Tibial nerve (tissue), 3 donors: ENCODE results near the gene CXCL12.

Experiments used
- CTCF ChIP-seq, 5 experiments: fragments of 200-600 bp in 3 of 5; fragments of 450-650 bp in 2 of 5; sonication (generic) in 3 of 5; IDR thresholded peaks; one replicate each; pipeline ENCODE4 v1.5.1; 2016 to 2019; ENCODE audit warnings: antibody characterized with exemption in 5 of 5, mild to moderate bottlenecking in 3 of 5, moderate library complexity in 2 of 5
- POLR2A ChIP-seq, 2 donors: fragments of 450-650 bp; IDR thresholded peaks; one replicate each; pipeline ENCODE4 v1.6.1; 2017; ENCODE audit warnings: antibody characterized with exemption in 2 of 2, mild to moderate bottlenecking in 2 of 2, moderate library complexity in 2 of 2

GRCh38 chr10:44397476-44398225 lies 12.8 kb upstream of the CXCL12 start:
- TF ChIP-seq CTCF (IDR thresholded peaks at IDR 0.05) (no peak), POLR2A (IDR thresholded peaks at IDR 0.05) (no peak)
